Keratinocyte (primary cell): ENCODE data around the gene AOPEP. TPM values are rescaled to one million over a fixed set of nuclear protein-coding genes. Genes with fewer than 3 reads are reported as not detected.

ENCODE experiments used
- DNase-seq: peaks from one replicate; pipeline ENCODE4 v3.0.0-alpha.2; 2011; ENCODE audit warnings: low read depth, missing footprints, low spot score
- FAIRE-seq: peaks from 2 replicates; lab custom pipeline; 2011; peaks lifted over from hg19 to GRCh38; lab: Jason Lieb, UNC
- H2AFZ ChIP-seq: 2 replicates; pipeline ENCODE4 v1.6.0; 2012; ENCODE audit warnings: low read length, control low read depth, inconsistent platforms; ENCODE audit not compliant: control insufficient read depth
- H3K27ac ChIP-seq: 2 replicates; pipeline ENCODE4 v1.5.1; 2011; ENCODE audit warnings: low read length; ENCODE audit not compliant: control insufficient read depth, insufficient read depth
- H3K27me3 ChIP-seq: 3 replicates; pipeline ENCODE4 v1.6.0; 2011; ENCODE audit warnings: low read length; ENCODE audit not compliant: control insufficient read depth, insufficient read depth; ENCODE audit errors: extremely low read depth
- H3K36me3 ChIP-seq, 2 experiments: 2 replicates in 1 of 2; 3 replicates in 1 of 2; pipeline ENCODE4 v1.5.1; 2011; ENCODE audit warnings: low read length in 2 of 2, mild to moderate bottlenecking in 1 of 2; ENCODE audit not compliant: control insufficient read depth in 2 of 2, insufficient read depth in 2 of 2; ENCODE audit errors: extremely low read depth in 1 of 2
- H3K4me1 ChIP-seq: 3 replicates; pipeline ENCODE4 v1.5.1; 2011; ENCODE audit warnings: low read length; ENCODE audit not compliant: control insufficient read depth, insufficient read depth; ENCODE audit errors: extremely low read depth
- H3K4me2 ChIP-seq: 3 replicates; pipeline ENCODE4 v1.6.0; 2011; ENCODE audit warnings: low read depth, low read length; ENCODE audit not compliant: control insufficient read depth, insufficient read depth; ENCODE audit errors: extremely low read depth
- H3K4me3 ChIP-seq, 3 experiments: fragments of 200-600 bp in 1 of 3; sonication (generic) in 1 of 3; 2 replicates in 2 of 3; 3 replicates in 1 of 3; pipeline ENCODE4 v1.5.1; 2011 to 2016; ENCODE audit warnings: low read length in 3 of 3, mild to moderate bottlenecking in 3 of 3, control low read depth in 2 of 3, inconsistent platforms in 1 of 3, low read depth in 1 of 3, mixed read lengths in 1 of 3, mixed run types in 1 of 3, moderate library complexity in 1 of 3; ENCODE audit not compliant: control insufficient read depth in 2 of 3, insufficient read depth in 2 of 3; ENCODE audit errors: extremely low read depth in 1 of 3
- H3K79me2 ChIP-seq: 2 replicates; pipeline ENCODE4 v1.6.0; 2012; ENCODE audit warnings: low read length; ENCODE audit not compliant: control insufficient read depth, insufficient read depth
- H3K9ac ChIP-seq: 3 replicates; pipeline ENCODE4 v1.6.0; 2011; ENCODE audit warnings: low read length; ENCODE audit not compliant: control insufficient read depth, insufficient read depth; ENCODE audit errors: extremely low read depth
- H3K9me1 ChIP-seq: 3 replicates; pipeline ENCODE4 v1.6.0; 2011; ENCODE audit warnings: low read length; ENCODE audit not compliant: control insufficient read depth, insufficient read depth; ENCODE audit errors: extremely low read depth
- H3K9me3 ChIP-seq: 2 replicates; pipeline ENCODE4 v1.5.1; 2012; ENCODE audit warnings: low read depth, low read length; ENCODE audit not compliant: control insufficient read depth
- H4K20me1 ChIP-seq: 3 replicates; pipeline ENCODE4 v1.6.0; 2011; ENCODE audit warnings: low read length; ENCODE audit not compliant: control insufficient read depth, insufficient read depth; ENCODE audit errors: extremely low read depth
- EZH2 ChIP-seq: IDR thresholded peaks from one replicate; pipeline ENCODE4 v1.6.1; 2012; ENCODE audit warnings: inconsistent platforms, mild to moderate bottlenecking, low read length, moderate library complexity
- dilution Hi-C: fragments of 300-500 bp; cut with MboI; formaldehyde crosslinking; loops from one replicate; pipeline ENCODE4 v1.7.0; 2020; ENCODE audit warnings: low sequenced_read_pairs; ENCODE audit not compliant: extremely low pct_ligation_motif_present
- polyA plus RNA-seq, 5 experiments: library from polyadenylated mRNA; depleted of rRNA in 3 of 5; stranded (reverse) in 3 of 5; stranded (forward) in 1 of 5; unstranded in 1 of 5; fragments of >200 nt; gene quantifications; 1 replicate in 1 of 5; 2 replicates in 3 of 5; 3 replicates in 1 of 5; pipeline versions ENCODE4 v1.2.1 to v1.2.3, GENCODE V29; 2011 to 2012; ENCODE audit warnings: missing spikeins in 2 of 5, low read depth in 1 of 5, low replicate concordance in 1 of 5
- TF ChIP-seq, protein P1 (sequence below), 3 experiments: IDR thresholded peaks in 1 of 3; conservative IDR thresholded peaks in 1 of 3; optimal IDR thresholded peaks in 1 of 3; 2 replicates in 2 of 3; 3 replicates in 1 of 3; pipeline versions ENCODE3 to v1.5.1; 2011; ENCODE audit warnings: low read length in 3 of 3, mild to moderate bottlenecking in 3 of 3, moderate library complexity in 2 of 3, control low read depth in 1 of 3, inconsistent platforms in 1 of 3; ENCODE audit not compliant: insufficient read depth in 2 of 3; ENCODE audit errors: extremely low read depth in 1 of 3

AOPEP gene
- polyA plus RNA-seq, 1 donor (not counting 4 experiments of a cell fraction or from before 2014, with no cell fraction given): 27.0 TPM

DNA sequence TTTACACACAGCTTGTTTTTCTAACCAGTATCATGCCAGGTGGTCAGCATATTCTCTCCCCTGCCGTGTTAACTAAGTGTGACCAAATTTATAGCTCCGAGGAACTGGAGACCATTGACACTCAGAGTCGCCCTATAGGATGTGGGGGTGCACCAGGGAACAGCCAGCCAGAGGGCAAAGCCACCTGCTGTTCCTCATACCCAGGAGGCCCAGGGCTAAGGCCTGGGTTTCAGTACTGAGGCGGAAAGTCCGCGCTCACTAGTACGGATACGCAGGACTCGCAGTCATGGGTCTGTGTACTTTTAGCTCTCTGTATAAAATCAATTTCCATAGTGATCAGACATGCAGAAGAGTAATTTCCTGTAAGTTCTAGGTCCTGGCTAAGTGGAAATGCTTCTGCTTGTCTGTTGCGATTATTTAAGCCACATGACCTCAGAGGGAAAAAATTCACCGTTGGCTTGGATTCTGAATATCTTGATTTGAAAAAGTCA lies 247.0 kb downstream of the AOPEP start:
- H3K79me2 ChIP-seq: no peaks in the 10 kb centered on the region
- no peak overlapping the region for H3K4me3 ChIP-seq
- no peak overlapping the region for H3K27ac ChIP-seq
- DNase-seq (no peak), FAIRE-seq (no peak)
- no peak overlapping the region for H3K9ac ChIP-seq
- no peaks in the 10 kb centered on the region for H3K9me3 ChIP-seq
- TF ChIP-seq, protein P1, sequence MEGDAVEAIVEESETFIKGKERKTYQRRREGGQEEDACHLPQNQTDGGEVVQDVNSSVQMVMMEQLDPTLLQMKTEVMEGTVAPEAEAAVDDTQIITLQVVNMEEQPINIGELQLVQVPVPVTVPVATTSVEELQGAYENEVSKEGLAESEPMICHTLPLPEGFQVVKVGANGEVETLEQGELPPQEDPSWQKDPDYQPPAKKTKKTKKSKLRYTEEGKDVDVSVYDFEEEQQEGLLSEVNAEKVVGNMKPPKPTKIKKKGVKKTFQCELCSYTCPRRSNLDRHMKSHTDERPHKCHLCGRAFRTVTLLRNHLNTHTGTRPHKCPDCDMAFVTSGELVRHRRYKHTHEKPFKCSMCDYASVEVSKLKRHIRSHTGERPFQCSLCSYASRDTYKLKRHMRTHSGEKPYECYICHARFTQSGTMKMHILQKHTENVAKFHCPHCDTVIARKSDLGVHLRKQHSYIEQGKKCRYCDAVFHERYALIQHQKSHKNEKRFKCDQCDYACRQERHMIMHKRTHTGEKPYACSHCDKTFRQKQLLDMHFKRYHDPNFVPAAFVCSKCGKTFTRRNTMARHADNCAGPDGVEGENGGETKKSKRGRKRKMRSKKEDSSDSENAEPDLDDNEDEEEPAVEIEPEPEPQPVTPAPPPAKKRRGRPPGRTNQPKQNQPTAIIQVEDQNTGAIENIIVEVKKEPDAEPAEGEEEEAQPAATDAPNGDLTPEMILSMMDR (optimal IDR thresholded peaks at IDR 0.05 in 1 of 3, IDR thresholded peaks at IDR 0.05 in 1 of 3, conservative IDR thresholded peaks at IDR 0.05 in 1 of 3; ENCODE audit: extremely low read depth in 1 of 3, insufficient read depth in 2 of 3, low read length in 3 of 3): no peak
- no peak for TF ChIP-seq EZH2
- H3K27me3 ChIP-seq: no peaks in the 10 kb centered on the region
- no peaks in the 10 kb centered on the region for H4K20me1 ChIP-seq
- no peaks in the 10 kb centered on the region for H3K4me1 ChIP-seq
- no peaks in the 10 kb centered on the region for H3K36me3 ChIP-seq
- dilution Hi-C loops: no loop called here
- H2AFZ ChIP-seq: no peak overlapping the region
- H3K9me1 ChIP-seq: no peaks in the 10 kb centered on the region
- H3K4me2 ChIP-seq: no peak overlapping the region

- Histone ChIP-seq H2AFZ (no peak overlapping the region), H3K9ac (no peak overlapping the region), H3K9me1 (no peaks in the 10 kb centered on the region), H4K20me1 (no peaks in the 10 kb centered on the region), H3K4me1 (no peaks in the 10 kb centered on the region), H3K9me3 (no peaks in the 10 kb centered on the region), H3K4me2 (no peak overlapping the region), H3K27me3 (no peaks in the 10 kb centered on the region), H3K36me3 (no peaks in the 10 kb centered on the region), H3K4me3 (no peak overlapping the region), H3K27ac (no peak overlapping the region), H3K79me2 (no peaks in the 10 kb centered on the region)
- dilution Hi-C loops: no loop called here
- no peak for FAIRE-seq
- no peak for DNase-seq
- TF ChIP-seq EZH2: no peak
- TF ChIP-seq, protein P1 (optimal IDR thresholded peaks at IDR 0.05 in 1 of 3, IDR thresholded peaks at IDR 0.05 in 1 of 3, conservative IDR thresholded peaks at IDR 0.05 in 1 of 3; ENCODE audit: extremely low read depth in 1 of 3, insufficient read depth in 2 of 3, low read length in 3 of 3): no peak
These were observed 247.8 kb downstream of the AOPEP start for GRCh38 chr9:94974154-94974879.
